Memory B cell (primary cell): ENCODE results near the gene ATP13A4.

ENCODE experiments used
- ATAC-seq: fragments of 150-1000 bp; cut with Tn5 transposase; 2 replicates; pipeline ENCODE4 v1.10.0; 2021; ENCODE audit warnings: low read depth, mild to moderate bottlenecking, moderate library complexity
- DNase-seq, 2 donors: peaks; one replicate each; pipeline ENCODE4 v3.0.0; 2022; ENCODE audit warnings: low spot score in 2 of 2
- H3K27ac Mint-ChIP-seq: one replicate; pipeline ENCODE4 v1.8.0; 2022; ENCODE audit warnings: mild to moderate bottlenecking, moderate library complexity, mixed read lengths
- H3K27me3 Mint-ChIP-seq: one replicate; pipeline ENCODE4 v1.8.0; 2022; ENCODE audit warnings: mixed read lengths
- H3K36me3 Mint-ChIP-seq: one replicate; pipeline ENCODE4 v1.8.0; 2022; ENCODE audit warnings: mild to moderate bottlenecking, mixed read lengths
- H3K4me1 Mint-ChIP-seq: one replicate; pipeline ENCODE4 v1.8.0; 2022; ENCODE audit warnings: mixed read lengths
- H3K4me3 Mint-ChIP-seq: one replicate; pipeline ENCODE4 v1.8.0; 2022; ENCODE audit warnings: mild to moderate bottlenecking, moderate library complexity, mixed read lengths
- H3K9me3 Mint-ChIP-seq: one replicate; pipeline ENCODE4 v1.8.0; 2022; ENCODE audit warnings: mixed read lengths

The ATP13A4 gene

GRCh38 chr3:193446965-193447602 lies 107.6 kb downstream of the ATP13A4 start:
- Mint-ChIP-seq H3K27me3 (no peaks in the 10 kb centered on the region), H3K4me3 (no peak overlapping the region), H3K9me3 (no peaks in the 10 kb centered on the region), H3K4me1 (peaks cover 9% of the 10 kb centered on the region), H3K27ac (no peak overlapping the region), H3K36me3 (no peaks in the 10 kb centered on the region)
- DNase-seq (no peak), ATAC-seq (peak; percentile 21)

GRCh38 chr3:193439423-193439822 lies 115.3 kb downstream of the ATP13A4 start:
- Mint-ChIP-seq H3K9me3 (no peaks in the 10 kb centered on the region), H3K36me3 (no peaks in the 10 kb centered on the region), H3K27ac (no peak overlapping the region), H3K4me1 (no peaks in the 10 kb centered on the region), H3K27me3 (peaks cover 2% of the 10 kb centered on the region), H3K4me3 (no peak overlapping the region)
- ATAC-seq (no peak), DNase-seq (no peak)

GRCh38 chr3:193418576-193419373 lies 135.9 kb downstream of the ATP13A4 start:
- Mint-ChIP-seq H3K27ac (no peak overlapping the region), H3K36me3 (peaks cover 3% of the 10 kb centered on the region), H3K4me3 (no peak overlapping the region), H3K9me3 (peaks cover 28% of the 10 kb centered on the region), H3K27me3 (peaks cover 11% of the 10 kb centered on the region), H3K4me1 (no peaks in the 10 kb centered on the region)
- DNase-seq (no peak), ATAC-seq (no peak)

GRCh38 chr3:193416629-193417028 lies 138.1 kb downstream of the ATP13A4 start:
- H3K27me3 Mint-ChIP-seq, result peaks cover 11% of the 10 kb centered on the region
- no peak overlapping the region for H3K27ac Mint-ChIP-seq
- H3K4me1 Mint-ChIP-seq, result no peaks in the 10 kb centered on the region
- ATAC-seq (no peak), DNase-seq (no peak)
- peaks cover 3% of the 10 kb centered on the region for H3K36me3 Mint-ChIP-seq
- H3K4me3 Mint-ChIP-seq, result no peak overlapping the region
- H3K9me3 Mint-ChIP-seq, result peaks cover 21% of the 10 kb centered on the region

- DNase-seq, result no peak
- no peak overlapping the region for H3K27ac Mint-ChIP-seq
- H3K27me3 Mint-ChIP-seq, result peaks cover 3% of the 10 kb centered on the region
- ATAC-seq, result no peak
- H3K4me3 Mint-ChIP-seq, result no peak overlapping the region
- no peaks in the 10 kb centered on the region for H3K4me1 Mint-ChIP-seq
- H3K36me3 Mint-ChIP-seq, result no peaks in the 10 kb centered on the region
- no peaks in the 10 kb centered on the region for H3K9me3 Mint-ChIP-seq
Observed at GRCh38 chr3:193407688-193408087, 147.0 kb downstream of the ATP13A4 start.

- Mint-ChIP-seq H3K4me1 (no peaks in the 10 kb centered on the region), H3K9me3 (no peaks in the 10 kb centered on the region), H3K4me3 (no peak overlapping the region), H3K27me3 (peaks cover 3% of the 10 kb centered on the region), H3K36me3 (no peaks in the 10 kb centered on the region), H3K27ac (no peak overlapping the region)
- no peak for DNase-seq
- no peak for ATAC-seq
Observed at GRCh38 chr3:193407112-193407511, 147.6 kb downstream of the ATP13A4 start.

GRCh38 chr3:193403307-193403706 lies 151.4 kb downstream of the ATP13A4 start:
- H3K4me3 Mint-ChIP-seq, result no peak overlapping the region
- H3K9me3 Mint-ChIP-seq, result no peaks in the 10 kb centered on the region
- no peaks in the 10 kb centered on the region for H3K36me3 Mint-ChIP-seq
- no peaks in the 10 kb centered on the region for H3K4me1 Mint-ChIP-seq
- peaks cover 3% of the 10 kb centered on the region for H3K27me3 Mint-ChIP-seq
- ATAC-seq (no peak), DNase-seq (no peak)
- no peak overlapping the region for H3K27ac Mint-ChIP-seq

- Mint-ChIP-seq H3K4me3 (no peak overlapping the region), H3K36me3 (no peaks in the 10 kb centered on the region), H3K27me3 (peaks cover 5% of the 10 kb centered on the region), H3K27ac (no peak overlapping the region), H3K9me3 (no peaks in the 10 kb centered on the region), H3K4me1 (no peaks in the 10 kb centered on the region)
- ATAC-seq (no peak), DNase-seq (no peak)
Observed at GRCh38 chr3:193400304-193400703, 154.4 kb downstream of the ATP13A4 start.

GRCh38 chr3:193396451-193397244 lies 158.0 kb downstream of the ATP13A4 start:
- no peaks in the 10 kb centered on the region for H3K36me3 Mint-ChIP-seq
- ATAC-seq (no peak), DNase-seq (no peak)
- H3K9me3 Mint-ChIP-seq, result no peaks in the 10 kb centered on the region
- no peak overlapping the region for H3K27ac Mint-ChIP-seq
- peaks cover 5% of the 10 kb centered on the region for H3K27me3 Mint-ChIP-seq
- H3K4me1 Mint-ChIP-seq, result no peaks in the 10 kb centered on the region
- no peak overlapping the region for H3K4me3 Mint-ChIP-seq

GRCh38 chr3:193391902-193392301 lies 162.8 kb downstream of the ATP13A4 start:
- no peak overlapping the region for H3K27ac Mint-ChIP-seq
- H3K4me1 Mint-ChIP-seq, result no peaks in the 10 kb centered on the region
- ATAC-seq (no peak), DNase-seq (no peak)
- no peaks in the 10 kb centered on the region for H3K9me3 Mint-ChIP-seq
- no peaks in the 10 kb centered on the region for H3K36me3 Mint-ChIP-seq
- peaks cover 7% of the 10 kb centered on the region for H3K27me3 Mint-ChIP-seq
- H3K4me3 Mint-ChIP-seq, result no peak overlapping the region

- Mint-ChIP-seq H3K27ac (no peak overlapping the region), H3K4me1 (no peaks in the 10 kb centered on the region), H3K4me3 (no peak overlapping the region), H3K36me3 (no peaks in the 10 kb centered on the region), H3K9me3 (no peaks in the 10 kb centered on the region), H3K27me3 (peaks cover 10% of the 10 kb centered on the region)
- DNase-seq (no peak), ATAC-seq (no peak)
Observed at GRCh38 chr3:193389335-193389734, 165.4 kb downstream of the ATP13A4 start.

- no peak for DNase-seq
- Mint-ChIP-seq H3K36me3 (no peaks in the 10 kb centered on the region), H3K4me1 (no peaks in the 10 kb centered on the region), H3K4me3 (no peak overlapping the region), H3K27ac (no peak overlapping the region), H3K27me3 (peaks cover 11% of the 10 kb centered on the region), H3K9me3 (no peaks in the 10 kb centered on the region)
- ATAC-seq, result no peak
Observed at GRCh38 chr3:193388361-193388760, 166.3 kb downstream of the ATP13A4 start.

- no peak overlapping the region for H3K4me3 Mint-ChIP-seq
- peaks cover 12% of the 10 kb centered on the region for H3K27me3 Mint-ChIP-seq
- no peaks in the 10 kb centered on the region for H3K9me3 Mint-ChIP-seq
- no peaks in the 10 kb centered on the region for H3K4me1 Mint-ChIP-seq
- DNase-seq (no peak), ATAC-seq (no peak)
- no peaks in the 10 kb centered on the region for H3K36me3 Mint-ChIP-seq
- no peak overlapping the region for H3K27ac Mint-ChIP-seq
Observed at GRCh38 chr3:193387596-193387995, 167.1 kb downstream of the ATP13A4 start.

GRCh38 chr3:193378706-193379105 lies 176.0 kb downstream of the ATP13A4 start, which contains the start of gene ATP13A5:
TSS of gene ATP13A5 (minus strand) at chr3:193378753. CDS start at chr3:193378725, 28 bp downstream.
- H3K4me1 Mint-ChIP-seq, result no peaks in the 10 kb centered on the region
- H3K36me3 Mint-ChIP-seq, result no peaks in the 10 kb centered on the region
- peaks cover 18% of the 10 kb centered on the region for H3K27me3 Mint-ChIP-seq
- H3K27ac Mint-ChIP-seq, result no peak within 1 kb of the TSS
- no peaks in the 10 kb centered on the region for H3K9me3 Mint-ChIP-seq
- ATAC-seq, result no peak
- no peak within 1 kb of the TSS for H3K4me3 Mint-ChIP-seq
- DNase-seq, result no peak
